ENCODE results near the gene ZNF426.
A peak's percentile ranks its signal among the peaks of the same experiment; 100 is the strongest.
"Not testable (repeated sequence)": the region's sequence is repeated elsewhere in the genome, so short reads cannot be mapped to it uniquely, and the experiment has no call there.

ZNF426 gene

GRCh38 chr19:9538183-9539058, at the start of gene ZNF426:
ZNF426 (minus strand) TSS chr19:9538645; CDS start chr19:9536232, 2,413 bp downstream.
- peaks cover 29% of the 10 kb centered on the region for H3K36me3 ChIP-seq (ENCODE audit: insufficient read depth, low read length)
- peak within 1 kb of the TSS; percentile 100 for H3K9ac ChIP-seq (ENCODE audit: low read depth, low read length)
- no peaks in the 10 kb centered on the region for H3K4me1 ChIP-seq (ENCODE audit: insufficient read depth, low read length)
- peaks cover 15% of the 10 kb centered on the region for H3K9me3 ChIP-seq (ENCODE audit: control insufficient read depth, insufficient read depth, low read length)

GRCh38 chr19:9586764-9587163, 48.3 kb upstream of the ZNF426 start:
- H3K9ac ChIP-seq (ENCODE audit: low read depth, low read length) = no peak overlapping the region
- no peaks in the 10 kb centered on the region for H3K36me3 ChIP-seq (ENCODE audit: insufficient read depth, low read length)
- H3K9me3 ChIP-seq (ENCODE audit: control insufficient read depth, insufficient read depth, low read length) = no peaks in the 10 kb centered on the region; the same call in 1 of the 2 replicates
- H3K4me1 ChIP-seq (ENCODE audit: insufficient read depth, low read length) = no peaks in the 10 kb centered on the region

- Histone ChIP-seq H3K9ac (ENCODE audit: low read depth, low read length) (peak within 1 kb of the TSS; percentile 84), H3K4me1 (ENCODE audit: insufficient read depth, low read length) (peaks cover 8% of the 10 kb centered on the region; the same call in 1 of the 2 replicates), H3K36me3 (ENCODE audit: insufficient read depth, low read length) (peaks cover 12% of the 10 kb centered on the region; the same call in 1 of the 2 replicates), H3K9me3 (ENCODE audit: control insufficient read depth, insufficient read depth, low read length) (peaks cover 14% of the 10 kb centered on the region; the same call in 1 of the 2 replicates)
Observed at GRCh38 chr19:9584073-9584833, 45.8 kb upstream of the ZNF426 start, which contains the start of gene ZNF121. ZNF121 (minus strand) TSS chr19:9584504; CDS start chr19:9568097, 16,407 bp downstream.

- H3K4me1 ChIP-seq (ENCODE audit: insufficient read depth, low read length) = not testable (repeated sequence)
- Histone ChIP-seq H3K9ac (ENCODE audit: low read depth, low read length) (peak overlapping the region; percentile 84; the same call in 1 of the 2 replicates), H3K9me3 (ENCODE audit: control insufficient read depth, insufficient read depth, low read length) (peaks cover 32% of the 10 kb centered on the region), H3K36me3 (ENCODE audit: insufficient read depth, low read length) (peaks cover 19% of the 10 kb centered on the region)
Observed at GRCh38 chr19:9582081-9582725, 43.8 kb upstream of the ZNF426 start.

GRCh38 chr19:9580728-9581127, 42.3 kb upstream of the ZNF426 start:
- peaks cover 22% of the 10 kb centered on the region for H3K36me3 ChIP-seq (ENCODE audit: insufficient read depth, low read length)
- H3K9ac ChIP-seq (ENCODE audit: low read depth, low read length) = no peak overlapping the region
- H3K4me1 ChIP-seq (ENCODE audit: insufficient read depth, low read length) = peaks cover 8% of the 10 kb centered on the region; the same call in 1 of the 2 replicates
- H3K9me3 ChIP-seq (ENCODE audit: control insufficient read depth, insufficient read depth, low read length) = peaks cover 38% of the 10 kb centered on the region

- H3K9ac ChIP-seq (ENCODE audit: low read depth, low read length) = no peak overlapping the region
- no peaks in the 10 kb centered on the region for H3K4me1 ChIP-seq (ENCODE audit: insufficient read depth, low read length)
- peaks cover 47% of the 10 kb centered on the region for H3K36me3 ChIP-seq (ENCODE audit: insufficient read depth, low read length)
- H3K9me3 ChIP-seq (ENCODE audit: control insufficient read depth, insufficient read depth, low read length) = peaks cover 89% of the 10 kb centered on the region
Observed at GRCh38 chr19:9570255-9570654, 31.8 kb upstream of the ZNF426 start.

- Histone ChIP-seq H3K9me3 (ENCODE audit: control insufficient read depth, insufficient read depth, low read length) (peaks cover 83% of the 10 kb centered on the region), H3K36me3 (ENCODE audit: insufficient read depth, low read length) (peaks cover 70% of the 10 kb centered on the region)
Observed at GRCh38 chr19:9566729-9567128, 28.3 kb upstream of the ZNF426 start.

GRCh38 chr19:9565900-9566705, 27.7 kb upstream of the ZNF426 start:
- peaks cover 77% of the 10 kb centered on the region for H3K9me3 ChIP-seq (ENCODE audit: control insufficient read depth, insufficient read depth, low read length)
- peaks cover 71% of the 10 kb centered on the region for H3K36me3 ChIP-seq (ENCODE audit: insufficient read depth, low read length)
- no peaks in the 10 kb centered on the region for H3K4me1 ChIP-seq (ENCODE audit: insufficient read depth, low read length)
- H3K9ac ChIP-seq (ENCODE audit: low read depth, low read length) = no peak overlapping the region

More at GRCh38 chr19:9566729-9567128, 28.3 kb upstream of the ZNF426 start:
- Histone ChIP-seq H3K4me1 (ENCODE audit: insufficient read depth, low read length) (no peaks in the 10 kb centered on the region), H3K9ac (ENCODE audit: low read depth, low read length) (no peak overlapping the region)

GRCh38 chr19:9552536-9553274, 14.3 kb upstream of the ZNF426 start:
- H3K4me1 ChIP-seq (ENCODE audit: insufficient read depth, low read length) = no peaks in the 10 kb centered on the region
- H3K36me3 ChIP-seq (ENCODE audit: insufficient read depth, low read length) = no peaks in the 10 kb centered on the region
- H3K9me3 ChIP-seq (ENCODE audit: control insufficient read depth, insufficient read depth, low read length) = no peaks in the 10 kb centered on the region
- H3K9ac ChIP-seq (ENCODE audit: low read depth, low read length) = no peak overlapping the region

- no peaks in the 10 kb centered on the region for H3K36me3 ChIP-seq (ENCODE audit: insufficient read depth, low read length)
- no peaks in the 10 kb centered on the region for H3K9me3 ChIP-seq (ENCODE audit: control insufficient read depth, insufficient read depth, low read length)
- H3K4me1 ChIP-seq (ENCODE audit: insufficient read depth, low read length) = no peaks in the 10 kb centered on the region
- H3K9ac ChIP-seq (ENCODE audit: low read depth, low read length) = no peak overlapping the region
Observed at GRCh38 chr19:9547870-9548269, 9.4 kb upstream of the ZNF426 start.

GRCh38 chr19:9541281-9541680, 2.8 kb upstream of the ZNF426 start:
- not testable (repeated sequence) for H3K4me1 ChIP-seq (ENCODE audit: insufficient read depth, low read length); H3K9ac ChIP-seq (ENCODE audit: low read depth, low read length); H3K36me3 ChIP-seq (ENCODE audit: insufficient read depth, low read length); H3K9me3 ChIP-seq (ENCODE audit: control insufficient read depth, insufficient read depth, low read length)

- H3K36me3 ChIP-seq (ENCODE audit: insufficient read depth, low read length) = peaks cover 15% of the 10 kb centered on the region; the same call in 1 of the 2 replicates
- not testable (repeated sequence) for H3K4me1 ChIP-seq (ENCODE audit: insufficient read depth, low read length)
Observed at GRCh38 chr19:9539921-9540320, 1.5 kb upstream of the ZNF426 start.

GRCh38 chr19:9539201-9539600, 756 bp upstream of the ZNF426 start:
- Histone ChIP-seq H3K9ac (ENCODE audit: low read depth, low read length) (peak overlapping the region; percentile 100), H3K9me3 (ENCODE audit: control insufficient read depth, insufficient read depth, low read length) (peaks cover 13% of the 10 kb centered on the region), H3K36me3 (ENCODE audit: insufficient read depth, low read length) (peaks cover 21% of the 10 kb centered on the region)
- not testable (repeated sequence) for H3K4me1 ChIP-seq (ENCODE audit: insufficient read depth, low read length)

More at GRCh38 chr19:9539921-9540320, 1.5 kb upstream of the ZNF426 start:
- H3K9ac ChIP-seq (ENCODE audit: low read depth, low read length); H3K9me3 ChIP-seq (ENCODE audit: control insufficient read depth, insufficient read depth, low read length): not testable (repeated sequence)
